ENCODE measurements around the gene GDI1.

GDI1 gene

DNA sequence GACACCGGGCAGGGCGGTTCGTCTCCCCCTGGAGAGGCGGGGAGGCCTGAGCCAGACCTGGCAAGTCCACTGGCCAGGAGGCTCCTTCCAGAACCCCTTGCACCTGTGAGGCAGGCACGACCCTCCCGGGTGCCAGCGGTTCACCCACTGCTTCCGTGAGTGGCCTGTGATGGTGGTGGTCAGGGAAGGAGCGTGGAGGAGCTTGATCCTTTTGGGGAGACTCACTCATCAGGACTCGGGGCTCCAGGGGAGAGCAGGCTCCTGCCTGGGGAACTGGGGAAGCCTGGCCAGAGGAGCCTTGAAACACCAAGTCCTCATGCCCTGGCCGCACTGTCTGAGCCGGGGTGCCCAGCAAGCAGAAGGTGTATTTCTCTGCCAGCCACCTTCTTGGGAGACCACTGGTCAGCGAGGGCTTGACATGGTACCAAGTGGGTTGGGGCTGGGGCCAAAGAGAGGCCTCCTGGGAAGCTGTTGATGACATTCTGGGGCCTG is 7.8 kb downstream of the GDI1 start:
- H3K4me3 ChIP-seq (ENCODE audit: low read depth, low read length): peak overlapping the region; percentile 70
- TF ChIP-seq, protein P1, sequence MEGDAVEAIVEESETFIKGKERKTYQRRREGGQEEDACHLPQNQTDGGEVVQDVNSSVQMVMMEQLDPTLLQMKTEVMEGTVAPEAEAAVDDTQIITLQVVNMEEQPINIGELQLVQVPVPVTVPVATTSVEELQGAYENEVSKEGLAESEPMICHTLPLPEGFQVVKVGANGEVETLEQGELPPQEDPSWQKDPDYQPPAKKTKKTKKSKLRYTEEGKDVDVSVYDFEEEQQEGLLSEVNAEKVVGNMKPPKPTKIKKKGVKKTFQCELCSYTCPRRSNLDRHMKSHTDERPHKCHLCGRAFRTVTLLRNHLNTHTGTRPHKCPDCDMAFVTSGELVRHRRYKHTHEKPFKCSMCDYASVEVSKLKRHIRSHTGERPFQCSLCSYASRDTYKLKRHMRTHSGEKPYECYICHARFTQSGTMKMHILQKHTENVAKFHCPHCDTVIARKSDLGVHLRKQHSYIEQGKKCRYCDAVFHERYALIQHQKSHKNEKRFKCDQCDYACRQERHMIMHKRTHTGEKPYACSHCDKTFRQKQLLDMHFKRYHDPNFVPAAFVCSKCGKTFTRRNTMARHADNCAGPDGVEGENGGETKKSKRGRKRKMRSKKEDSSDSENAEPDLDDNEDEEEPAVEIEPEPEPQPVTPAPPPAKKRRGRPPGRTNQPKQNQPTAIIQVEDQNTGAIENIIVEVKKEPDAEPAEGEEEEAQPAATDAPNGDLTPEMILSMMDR (IDR thresholded peaks at IDR 0.05; ENCODE audit: control insufficient read depth, extremely low read depth, insufficient read depth): no peak
- DNase-seq (ENCODE audit: low read depth): no peak

DNA sequence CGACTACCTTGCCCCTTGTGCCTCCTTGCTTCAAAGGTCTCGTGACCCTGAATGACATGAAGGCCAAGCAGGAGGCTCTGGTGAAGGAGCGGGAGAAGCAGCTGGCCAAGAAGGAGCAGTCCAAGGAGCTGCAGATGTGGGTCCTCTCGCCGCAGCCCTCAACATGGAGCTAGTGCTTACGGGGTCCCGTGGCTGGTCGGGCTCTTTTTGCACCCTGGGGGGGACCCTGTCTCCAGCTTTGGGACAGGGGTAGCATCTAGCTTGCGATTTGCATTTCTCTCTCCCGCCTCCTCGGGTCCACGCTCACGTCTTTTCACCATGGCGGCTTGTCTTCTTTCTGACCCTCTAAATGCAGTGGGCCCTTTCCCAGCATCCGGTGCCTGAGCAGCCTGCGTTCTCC is 8.8 kb downstream of the GDI1 start:
- no peak for DNase-seq (ENCODE audit: low read depth)
- H3K4me3 ChIP-seq (ENCODE audit: low read depth, low read length): no peak overlapping the region
- TF ChIP-seq, protein P1 (IDR thresholded peaks at IDR 0.05; ENCODE audit: control insufficient read depth, extremely low read depth, insufficient read depth): no peak

DNA sequence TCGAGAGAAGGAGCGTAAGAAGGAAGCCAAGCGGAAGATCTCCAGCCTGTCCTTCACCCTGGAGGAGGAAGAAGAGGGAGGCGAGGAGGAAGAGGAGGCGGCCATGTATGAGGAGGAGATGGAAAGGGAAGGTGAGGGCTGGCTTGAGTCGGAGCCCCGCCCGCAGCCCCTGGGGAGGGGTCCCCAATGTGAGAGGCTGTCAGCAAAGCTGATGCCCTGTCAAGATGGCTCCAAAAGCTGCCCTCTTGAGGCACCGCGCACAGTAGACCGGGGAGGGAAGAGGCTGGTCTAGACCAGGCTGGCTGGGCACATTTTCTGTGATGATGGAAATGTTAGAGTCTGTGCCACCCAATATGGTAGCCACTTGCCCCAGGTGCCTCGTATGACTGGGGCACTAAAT is 9.5 kb downstream of the GDI1 start:
- TF ChIP-seq, protein P1 (IDR thresholded peaks at IDR 0.05; ENCODE audit: control insufficient read depth, extremely low read depth, insufficient read depth): no peak
- H3K4me3 ChIP-seq (ENCODE audit: low read depth, low read length): no peak overlapping the region
- DNase-seq (ENCODE audit: low read depth): no peak

DNA sequence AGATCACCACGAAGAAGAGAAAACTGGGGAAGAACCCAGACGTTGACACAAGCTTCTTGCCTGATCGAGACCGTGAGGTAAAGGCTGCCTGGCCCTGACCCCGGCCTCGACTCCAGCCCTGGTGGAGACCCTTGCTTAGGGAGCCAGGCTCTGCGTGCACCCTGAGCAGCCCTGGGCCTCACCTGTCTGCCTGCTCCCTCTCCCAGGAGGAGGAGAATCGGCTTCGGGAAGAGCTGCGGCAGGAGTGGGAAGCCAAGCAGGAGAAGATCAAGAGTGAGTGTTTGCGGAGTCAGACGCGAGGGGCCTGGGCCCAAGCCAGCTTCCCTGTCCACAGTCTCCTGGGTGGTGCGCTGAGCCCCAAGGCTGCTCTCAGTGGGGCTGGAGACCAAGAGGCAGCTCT is 11.5 kb downstream of the GDI1 start:
- TF ChIP-seq, protein P1 (IDR thresholded peaks at IDR 0.05; ENCODE audit: control insufficient read depth, extremely low read depth, insufficient read depth): no peak
- H3K4me3 ChIP-seq (ENCODE audit: low read depth, low read length): no peak overlapping the region
- DNase-seq (ENCODE audit: low read depth): no peak

DNA sequence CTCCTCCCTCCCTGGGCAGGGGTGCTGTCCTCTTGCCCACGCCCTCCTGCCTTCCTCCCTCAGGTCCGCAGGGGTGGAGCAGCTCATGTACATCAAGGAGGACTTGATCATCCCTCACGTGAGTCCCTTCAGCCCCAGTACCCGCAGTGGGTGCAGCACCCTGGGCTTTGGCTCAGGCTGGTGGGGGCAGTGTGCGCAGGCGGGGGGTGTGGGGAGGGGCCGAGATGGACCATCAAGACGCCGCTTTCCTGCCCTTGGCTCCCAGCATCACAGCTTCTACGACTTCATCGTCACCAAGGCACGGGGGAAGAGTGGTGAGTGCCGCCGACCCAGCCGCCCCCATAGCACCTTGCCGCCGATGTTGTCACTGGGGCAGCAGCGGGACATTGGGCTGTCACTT is 12.7 kb downstream of the GDI1 start:
- DNase-seq (ENCODE audit: low read depth): no peak
- TF ChIP-seq, protein P1 (IDR thresholded peaks at IDR 0.05; ENCODE audit: control insufficient read depth, extremely low read depth, insufficient read depth): no peak
- H3K4me3 ChIP-seq (ENCODE audit: low read depth, low read length): no peak overlapping the region

DNA sequence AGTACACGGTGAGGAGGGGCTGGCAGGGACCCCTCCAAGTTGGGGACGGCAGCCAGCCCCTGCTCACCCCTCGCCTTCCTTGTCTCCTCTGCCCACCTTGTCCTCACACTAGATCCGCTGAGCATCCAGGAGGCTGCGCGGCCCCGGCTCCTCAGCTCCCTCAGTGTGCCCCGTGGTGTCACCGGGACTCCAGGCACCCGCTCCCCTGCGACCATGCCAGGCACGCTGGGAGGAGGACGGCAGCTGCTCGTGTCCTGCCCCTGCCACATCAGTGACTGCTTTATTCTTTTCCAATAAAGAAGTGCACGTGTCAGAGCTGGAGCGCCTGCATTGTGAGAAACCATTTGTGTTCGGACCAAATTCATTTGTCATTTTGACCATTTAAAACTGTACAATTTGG is 13.4 kb downstream of the GDI1 start:
- H3K4me3 ChIP-seq (ENCODE audit: low read depth, low read length): no peak overlapping the region
- TF ChIP-seq, protein P1 (IDR thresholded peaks at IDR 0.05; ENCODE audit: control insufficient read depth, extremely low read depth, insufficient read depth): no peak
- no peak for DNase-seq (ENCODE audit: low read depth)

DNA sequence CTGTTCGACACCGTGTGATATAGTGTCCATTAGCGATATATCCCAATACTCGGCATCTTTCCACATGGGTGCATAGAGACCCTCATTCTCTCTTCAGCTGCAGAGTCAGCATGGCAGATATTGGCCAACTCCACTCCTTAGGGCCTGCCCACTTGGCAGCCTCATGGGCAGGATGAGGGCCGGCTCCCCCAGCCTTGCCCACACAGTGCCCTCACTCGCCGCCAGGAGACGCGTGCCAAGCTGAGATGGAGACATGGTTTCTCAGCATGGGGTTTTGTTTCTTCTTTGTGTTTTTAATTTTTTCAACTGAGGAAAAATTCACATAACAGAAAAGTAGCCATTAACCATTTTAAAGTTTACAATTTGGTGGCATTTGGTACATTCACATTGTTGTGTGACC is 15.9 kb downstream of the GDI1 start:
- no peak for DNase-seq (ENCODE audit: low read depth)
- no peak overlapping the region for H3K4me3 ChIP-seq (ENCODE audit: low read depth, low read length)
- TF ChIP-seq, protein P1 (IDR thresholded peaks at IDR 0.05; ENCODE audit: control insufficient read depth, extremely low read depth, insufficient read depth): no peak
